Heart right ventricle (tissue), 16 donors: ENCODE measurements around the gene SYNJ2. TPM values are rescaled to one million over a fixed set of nuclear protein-coding genes. Genes with fewer than 3 reads are reported as not detected.

Experiments
- ATAC-seq, 8 donors: fragments of 200-7000 bp; cut with Tn5 transposase; one replicate each; pipeline ENCODE4 v1.9.1; 2020; ENCODE audit warnings: mild to moderate bottlenecking in 8 of 8, moderate library complexity in 8 of 8, moderate number of reproducible peaks in 1 of 8
- DNase-seq, 2 donors: peaks; one replicate each; pipeline ENCODE4 v3.0.0-alpha.2; 2020
- H3K27ac ChIP-seq, 10 donors: fragments of 200-600 bp; sonication (generic) in 2 of 10; one replicate each; pipeline versions ENCODE4 v1.5.0 to v1.8.0; 2020 to 2022; ENCODE audit warnings: mild to moderate bottlenecking in 3 of 10
- H3K27me3 ChIP-seq, 7 donors: fragments of 200-600 bp; one replicate each; pipeline ENCODE4 v1.8.0; 2021 to 2022; ENCODE audit warnings: mild to moderate bottlenecking in 2 of 7
- H3K36me3 ChIP-seq, 9 donors: fragments of 200-600 bp; sonication (generic) in 1 of 9; one replicate each; pipeline versions ENCODE4 v1.5.0 to v1.8.0; 2020 to 2022; ENCODE audit warnings: mild to moderate bottlenecking in 2 of 9
- H3K4me1 ChIP-seq, 9 donors: fragments of 200-600 bp; sonication (generic) in 1 of 9; one replicate each; pipeline versions ENCODE4 v1.5.0 to v1.8.0; 2020 to 2022; ENCODE audit warnings: mild to moderate bottlenecking in 4 of 9
- H3K4me3 ChIP-seq, 10 donors: fragments of 200-600 bp; sonication (generic) in 2 of 10; one replicate each; pipeline versions ENCODE4 v1.5.0 to v1.8.0; 2020 to 2022; ENCODE audit warnings: mild to moderate bottlenecking in 7 of 10, moderate library complexity in 2 of 10
- H3K9me3 ChIP-seq, 11 donors: fragments of 200-600 bp in 10 of 11; sonication (generic) in 2 of 11; one replicate each; pipeline versions ENCODE4 v1.5.0 to v1.8.0; 2013 to 2022; ENCODE audit warnings: mild to moderate bottlenecking in 2 of 11, control low read depth in 1 of 11, moderate library complexity in 1 of 11
- WGBS, 2 donors: extraction: QIAGEN DNeasy Blood & Tissue Kit; methylation state at CpG; one replicate each; pipeline ENCODE4 v1.1.7; 2013; ENCODE audit warnings: inconsistent platforms in 1 of 2; 5-methylcytosine and 5-hydroxymethylcytosine counted together
- intact Hi-C, 10 donors: fragments of 100-400 bp; cut with DNase I; formaldehyde crosslinking; loops; one replicate each; pipeline versions ENCODE4 v1.11.1 to v1.14.2; 2022
- polyA plus RNA-seq, 2 donors: library from polyadenylated mRNA; stranded (reverse); fragments of 200-250 nt; gene quantifications; one replicate each; pipeline ENCODE4 v1.2.3, GENCODE V29; 2013
- total RNA-seq, 10 donors: library from RNA; stranded (reverse); fragmentation: NEBNext Ultra II Directional in 3 of 10; extraction: Animal tissue kit (Norgen Biotek cat#: 25700) in 3 of 10; gene quantifications; one replicate each; pipeline versions ENCODE4 v1.2.1 to v1.2.4, GENCODE V29; 2021 to 2023
- TF ChIP-seq, protein P1 (sequence below), 9 donors: fragments of 200-600 bp; sonication (generic) in 2 of 9; IDR thresholded peaks; one replicate each; pipeline versions ENCODE4 v1.5.0 to v1.8.0; 2021 to 2022; ENCODE audit warnings: antibody characterized with exemption in 9 of 9, mild to moderate bottlenecking in 5 of 9, moderate library complexity in 1 of 9
- donor health status: Arrhythmogenic right ventricular cardiomyopathy.
- donor health status: ischemic (EF 13 %, LVEDD 7.1; RV severe dilation, severe dysfunction).
- donor health status: healthy with polysubstance abuse.
- donor health status: DM: no; HTN: yes; CAD: no.
- donor health status: DM: no; HTN: no; CAD: no.
- donor health status: ischemic (EF 25% LVEDD 6.9; RV normal size, moderate dysfunction).
- donor health status: ischemic (EF 25% LVEDD 5.7; RV mildly dilated, moderate dysfunction).
- donor health status: healthy.
- donor health status: DM: yes; HTN: yes; CAD: no.
- donor health status: Ischemic cardiomyopathy.
- donor health status: ischemic (EF 35%, LVEDD 5.7; RV mildly dilated, moderate dysfunction).
- donor health status: nonischemic (EF 11% LVEDD 7.7; RV severe dilation, severe dysfunction).
- donor health status: DM: yes; HTN: yes; CAD: no.
- donor health status: PGD.
- donor health status: ischemic (EF 29% LVEDD 5.4; RV normal size, mild dysfunction).
- donor health status: nonischemic (EF 23%, LVEDD 6.1; RV moderate dilation, normal function).

The SYNJ2 gene
- total and polyA plus RNA-seq, 12 donors: 14.0 to 27.8 (median 19.0) TPM

DNA sequence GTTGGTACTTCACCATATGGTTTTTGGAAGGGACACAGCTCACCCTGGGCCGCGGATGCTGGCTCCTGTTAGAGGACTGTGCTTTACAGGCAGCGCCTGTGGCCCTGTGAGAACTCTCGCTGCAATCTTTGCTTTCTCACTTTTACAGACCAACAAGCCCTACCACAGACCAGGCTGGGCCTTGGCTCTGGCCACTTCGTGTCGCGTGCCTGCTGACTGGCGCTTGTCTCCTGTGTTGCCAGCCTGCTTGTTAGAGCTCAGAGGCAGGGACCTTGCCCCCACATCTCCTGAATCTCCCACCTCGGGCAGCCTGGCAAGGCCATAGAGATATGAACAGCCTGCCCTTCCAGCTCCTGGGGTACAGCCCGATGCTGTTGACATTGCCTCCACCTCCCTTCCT is 56.1 kb downstream of the SYNJ2 start:
- Histone ChIP-seq H3K36me3 (peaks cover 0 to 26% (median 0%) of the 10 kb centered on the region in 9 donors), H3K4me1 (peaks cover 27 to 67% (median 52%) of the 10 kb centered on the region in 9 donors), H3K9me3 (no peaks in the 10 kb centered on the region), H3K4me3 (no peak overlapping the region), H3K27me3 (no peaks in the 10 kb centered on the region), H3K27ac (peak overlapping the region in 8 of 10 donors; percentile 2 to 95 (median 18))
- WGBS, 2 donors: 85 to 86% methylated on average over 10 of the region's 10 CpGs
- intact Hi-C loops: loop anchor here in 1 of 10 donors (10.0 kb wide), 1 partner anchor 53 kb away; the partner anchor contains the start of gene SYNJ2
- ATAC-seq (peak in 1 of 8 donors; percentile 17), DNase-seq (no peak)
- TF ChIP-seq, protein P1, sequence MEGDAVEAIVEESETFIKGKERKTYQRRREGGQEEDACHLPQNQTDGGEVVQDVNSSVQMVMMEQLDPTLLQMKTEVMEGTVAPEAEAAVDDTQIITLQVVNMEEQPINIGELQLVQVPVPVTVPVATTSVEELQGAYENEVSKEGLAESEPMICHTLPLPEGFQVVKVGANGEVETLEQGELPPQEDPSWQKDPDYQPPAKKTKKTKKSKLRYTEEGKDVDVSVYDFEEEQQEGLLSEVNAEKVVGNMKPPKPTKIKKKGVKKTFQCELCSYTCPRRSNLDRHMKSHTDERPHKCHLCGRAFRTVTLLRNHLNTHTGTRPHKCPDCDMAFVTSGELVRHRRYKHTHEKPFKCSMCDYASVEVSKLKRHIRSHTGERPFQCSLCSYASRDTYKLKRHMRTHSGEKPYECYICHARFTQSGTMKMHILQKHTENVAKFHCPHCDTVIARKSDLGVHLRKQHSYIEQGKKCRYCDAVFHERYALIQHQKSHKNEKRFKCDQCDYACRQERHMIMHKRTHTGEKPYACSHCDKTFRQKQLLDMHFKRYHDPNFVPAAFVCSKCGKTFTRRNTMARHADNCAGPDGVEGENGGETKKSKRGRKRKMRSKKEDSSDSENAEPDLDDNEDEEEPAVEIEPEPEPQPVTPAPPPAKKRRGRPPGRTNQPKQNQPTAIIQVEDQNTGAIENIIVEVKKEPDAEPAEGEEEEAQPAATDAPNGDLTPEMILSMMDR (IDR thresholded peaks at IDR 0.05): no peak

- TF ChIP-seq, protein P1 (IDR thresholded peaks at IDR 0.05): no peak
- no peak for ATAC-seq
- DNase-seq: no peak
- intact Hi-C loops: loop anchor here in 1 of 10 donors (10.0 kb wide), 1 partner anchor 54 kb away; the partner anchor contains the start of gene SYNJ2
- no peaks in the 10 kb centered on the region for H3K27me3 ChIP-seq
- WGBS, 2 donors: 96 to 97% methylated on average over 21 of the region's 21 CpGs
- H3K27ac ChIP-seq: peak overlapping the region in 6 of 10 donors; percentile 2 to 95 (median 40)
- H3K36me3 ChIP-seq: peaks cover 0 to 27% (median 0%) of the 10 kb centered on the region in 9 donors
- no peaks in the 10 kb centered on the region for H3K9me3 ChIP-seq
- peaks cover 24 to 66% (median 52%) of the 10 kb centered on the region in 9 donors for H3K4me1 ChIP-seq
- H3K4me3 ChIP-seq: no peak overlapping the region
Observed at GRCh38 chr6:158038291-158039177, 56.9 kb downstream of the SYNJ2 start.

GRCh38 chr6:158039178-158039557 is 57.5 kb downstream of the SYNJ2 start:
- Histone ChIP-seq H3K4me1 (peaks cover 24 to 66% (median 52%) of the 10 kb centered on the region in 9 donors), H3K27me3 (no peaks in the 10 kb centered on the region), H3K9me3 (no peaks in the 10 kb centered on the region), H3K27ac (peak overlapping the region in 6 of 10 donors; percentile 82 to 96 (median 94)), H3K4me3 (no peak overlapping the region), H3K36me3 (peaks cover 0 to 27% (median 0%) of the 10 kb centered on the region in 9 donors)
- TF ChIP-seq, protein P1 (IDR thresholded peaks at IDR 0.05): no peak
- 95 to 96% methylated on average over 9 of the region's 9 CpGs for WGBS, 2 donors
- intact Hi-C loops: loop anchor here in 1 of 10 donors (10.0 kb wide), 1 partner anchor 54 kb away; the partner anchor contains the start of gene SYNJ2
- DNase-seq: no peak
- no peak for ATAC-seq

DNA sequence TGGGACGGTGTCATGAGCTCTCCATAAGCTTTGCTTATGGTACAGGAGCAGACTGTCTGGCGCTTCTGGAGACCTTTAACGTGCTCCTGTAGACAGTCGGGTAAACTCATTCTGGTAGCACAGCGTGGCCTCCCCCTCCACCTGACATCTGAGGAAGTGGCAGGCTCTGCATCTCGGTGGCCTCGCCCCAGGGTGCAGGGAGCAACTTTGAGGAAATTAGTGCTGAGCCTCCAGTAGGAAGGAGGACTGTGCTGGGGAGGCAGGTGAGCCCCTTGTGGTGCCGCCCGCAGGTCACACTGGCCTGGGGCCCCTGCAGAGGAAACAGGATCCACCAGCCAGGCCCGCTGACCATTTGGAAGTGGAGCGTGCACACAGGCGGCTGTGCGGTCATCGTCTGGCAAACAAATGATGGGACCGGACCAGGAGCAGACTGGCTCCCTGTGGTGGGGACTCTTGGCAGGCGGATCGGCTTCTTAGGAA is 57.9 kb downstream of the SYNJ2 start:
- H3K4me1 ChIP-seq: peaks cover 24 to 67% (median 51%) of the 10 kb centered on the region in 9 donors
- H3K9me3 ChIP-seq: no peaks in the 10 kb centered on the region

More for the DNA sequence above, 57.9 kb downstream of the SYNJ2 start:
- 81 to 89% methylated on average over 17 of the region's 17 CpGs for WGBS, 2 donors
- intact Hi-C loops: loop anchor here in 3 of 10 donors (5.0 to 10.0 kb wide), 2 partner anchors 55 to 57 kb away; partner anchors contain the start of gene SYNJ2 (in 3 of the 3)
- TF ChIP-seq, protein P1 (IDR thresholded peaks at IDR 0.05): no peak
- Histone ChIP-seq H3K4me3 (no peak overlapping the region), H3K36me3 (peaks cover 0 to 29% (median 0%) of the 10 kb centered on the region in 9 donors), H3K27me3 (no peaks in the 10 kb centered on the region), H3K27ac (peak overlapping the region in 6 of 10 donors; percentile 82 to 96 (median 94))
- ATAC-seq (no peak), DNase-seq (peak in 1 of 2 donors; percentile 39)
